ENCODE data around the gene NHEJ1. TPM values are rescaled to one million over a fixed set of nuclear protein-coding genes. Genes with fewer than 3 reads are reported as not detected.

NHEJ1 gene
- total RNA-seq, 1 donor, result 21.7 TPM

GRCh38 chr2:219198974-219199373, 38.4 kb upstream of the NHEJ1 start:
- peaks cover 5% of the 10 kb centered on the region for H3K27me3 ChIP-seq (ENCODE audit: insufficient read depth, low read length)
- no peak overlapping the region for H3K27ac ChIP-seq (ENCODE audit: low read depth, low read length)
- no peak overlapping the region for H3K4me3 ChIP-seq (ENCODE audit: insufficient read depth, low read length)
- no peak overlapping the region for H3K4me2 ChIP-seq (ENCODE audit: insufficient read depth, low read length)
- H3K9me3 ChIP-seq (ENCODE audit: low read depth, low read length), result no peaks in the 10 kb centered on the region
- no peaks in the 10 kb centered on the region for H3K4me1 ChIP-seq (ENCODE audit: insufficient read depth, low read length)
- DNase-seq (ENCODE audit: insufficient read length, low spot score, missing footprints), result no peak
- no peak for TF ChIP-seq CTCF (IDR thresholded peaks at IDR 0.05; ENCODE audit: extremely low read depth, low read depth, low read length)
- no peaks in the 10 kb centered on the region for H4K20me1 ChIP-seq (ENCODE audit: insufficient read depth, low read length)
- H3K79me2 ChIP-seq (ENCODE audit: insufficient read depth, low read length), result no peaks in the 10 kb centered on the region
- no peak overlapping the region for H2AFZ ChIP-seq (ENCODE audit: low read length)
- H3K36me3 ChIP-seq (ENCODE audit: insufficient read depth, low read length), result no peaks in the 10 kb centered on the region

- Histone ChIP-seq H3K4me2 (ENCODE audit: insufficient read depth, low read length) (no peak overlapping the region), H2AFZ (ENCODE audit: low read length) (no peak overlapping the region), H4K20me1 (ENCODE audit: insufficient read depth, low read length) (no peaks in the 10 kb centered on the region), H3K36me3 (ENCODE audit: insufficient read depth, low read length) (no peaks in the 10 kb centered on the region), H3K79me2 (ENCODE audit: insufficient read depth, low read length) (no peaks in the 10 kb centered on the region), H3K4me3 (ENCODE audit: insufficient read depth, low read length) (no peak overlapping the region), H3K9me3 (ENCODE audit: low read depth, low read length) (no peaks in the 10 kb centered on the region), H3K27me3 (ENCODE audit: insufficient read depth, low read length) (peaks cover 5% of the 10 kb centered on the region), H3K4me1 (ENCODE audit: insufficient read depth, low read length) (no peaks in the 10 kb centered on the region), H3K27ac (ENCODE audit: low read depth, low read length) (no peak overlapping the region)
- no peak for TF ChIP-seq CTCF (IDR thresholded peaks at IDR 0.05; ENCODE audit: extremely low read depth, low read depth, low read length)
- DNase-seq (ENCODE audit: insufficient read length, low spot score, missing footprints), result no peak
Observed at GRCh38 chr2:219197388-219197787, 36.8 kb upstream of the NHEJ1 start.

- Histone ChIP-seq H3K4me2 (ENCODE audit: insufficient read depth, low read length) (no peak overlapping the region), H3K36me3 (ENCODE audit: insufficient read depth, low read length) (peaks cover 26% of the 10 kb centered on the region), H2AFZ (ENCODE audit: low read length) (no peak overlapping the region), H4K20me1 (ENCODE audit: insufficient read depth, low read length) (peaks cover 5% of the 10 kb centered on the region), H3K27me3 (ENCODE audit: insufficient read depth, low read length) (no peaks in the 10 kb centered on the region), H3K4me1 (ENCODE audit: insufficient read depth, low read length) (no peaks in the 10 kb centered on the region), H3K27ac (ENCODE audit: low read depth, low read length) (no peak overlapping the region), H3K79me2 (ENCODE audit: insufficient read depth, low read length) (peaks cover 2% of the 10 kb centered on the region), H3K4me3 (ENCODE audit: insufficient read depth, low read length) (no peak overlapping the region), H3K9me3 (ENCODE audit: low read depth, low read length) (no peaks in the 10 kb centered on the region)
- no peak for TF ChIP-seq CTCF (IDR thresholded peaks at IDR 0.05; ENCODE audit: extremely low read depth, low read depth, low read length)
- DNase-seq (ENCODE audit: insufficient read length, low spot score, missing footprints), result no peak
Observed at GRCh38 chr2:219186754-219187456, 26.3 kb upstream of the NHEJ1 start.

- H3K36me3 ChIP-seq (ENCODE audit: insufficient read depth, low read length), result peaks cover 49% of the 10 kb centered on the region
- H3K4me1 ChIP-seq (ENCODE audit: insufficient read depth, low read length), result peaks cover 5% of the 10 kb centered on the region
- DNase-seq (ENCODE audit: insufficient read length, low spot score, missing footprints), result no peak
- no peak for TF ChIP-seq CTCF (IDR thresholded peaks at IDR 0.05; ENCODE audit: extremely low read depth, low read depth, low read length)
- H3K4me2 ChIP-seq (ENCODE audit: insufficient read depth, low read length), result no peak overlapping the region
- peaks cover 23% of the 10 kb centered on the region for H3K79me2 ChIP-seq (ENCODE audit: insufficient read depth, low read length)
- H3K27ac ChIP-seq (ENCODE audit: low read depth, low read length), result no peak overlapping the region
- no peaks in the 10 kb centered on the region for H3K9me3 ChIP-seq (ENCODE audit: low read depth, low read length)
- no peak overlapping the region for H3K4me3 ChIP-seq (ENCODE audit: insufficient read depth, low read length)
- no peaks in the 10 kb centered on the region for H3K27me3 ChIP-seq (ENCODE audit: insufficient read depth, low read length)
- peaks cover 10% of the 10 kb centered on the region for H4K20me1 ChIP-seq (ENCODE audit: insufficient read depth, low read length)
- H2AFZ ChIP-seq (ENCODE audit: low read length), result no peak overlapping the region
Observed at GRCh38 chr2:219184121-219184520, 23.5 kb upstream of the NHEJ1 start.

Measured in osteoblast (primary cell).